ENCODE results near the gene VIT. TPM values are rescaled to one million over a fixed set of nuclear protein-coding genes. Genes with fewer than 3 reads are reported as not detected.
"Not testable (repeated sequence)": the region's sequence is repeated elsewhere in the genome, so short reads cannot be mapped to it uniquely, and the experiment has no call there.

Gene VIT
- total RNA-seq, 2 donors from 2014 or later, result not detected

DNA sequence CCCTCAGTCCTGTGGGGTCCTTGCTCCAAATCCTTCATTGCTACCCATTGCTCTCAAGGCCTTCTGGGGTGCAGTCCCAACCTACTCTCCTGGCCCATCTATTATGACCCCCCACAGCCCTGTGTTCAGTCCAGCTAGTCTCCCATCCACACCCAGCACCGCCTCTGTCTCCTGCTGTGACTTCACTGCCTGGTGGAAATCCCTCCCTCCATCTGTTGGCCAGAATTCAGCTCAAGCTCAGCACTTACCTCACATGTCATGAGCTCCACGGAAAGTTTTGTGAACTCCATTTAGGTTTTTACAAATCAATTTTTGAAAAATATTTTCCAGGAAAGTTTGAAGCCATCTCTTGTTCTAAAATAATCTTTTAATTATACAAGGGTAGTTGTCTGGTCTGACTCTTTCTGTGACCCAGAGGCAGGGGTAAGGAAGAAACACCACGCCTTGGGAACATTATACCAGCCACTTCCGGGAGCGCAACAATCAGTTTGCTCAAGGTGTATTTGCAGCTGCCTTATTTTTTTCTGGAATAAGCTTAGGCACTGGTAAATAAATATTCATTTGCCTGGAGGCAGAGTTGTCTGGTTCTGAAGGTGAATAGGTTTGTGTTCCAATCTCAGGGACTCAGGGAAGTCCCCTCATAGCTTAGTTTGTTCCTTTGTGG lies 110.8 kb downstream of the VIT start:
- H3K27me3 Mint-ChIP-seq, result peaks cover 6% of the 10 kb centered on the region

DNA sequence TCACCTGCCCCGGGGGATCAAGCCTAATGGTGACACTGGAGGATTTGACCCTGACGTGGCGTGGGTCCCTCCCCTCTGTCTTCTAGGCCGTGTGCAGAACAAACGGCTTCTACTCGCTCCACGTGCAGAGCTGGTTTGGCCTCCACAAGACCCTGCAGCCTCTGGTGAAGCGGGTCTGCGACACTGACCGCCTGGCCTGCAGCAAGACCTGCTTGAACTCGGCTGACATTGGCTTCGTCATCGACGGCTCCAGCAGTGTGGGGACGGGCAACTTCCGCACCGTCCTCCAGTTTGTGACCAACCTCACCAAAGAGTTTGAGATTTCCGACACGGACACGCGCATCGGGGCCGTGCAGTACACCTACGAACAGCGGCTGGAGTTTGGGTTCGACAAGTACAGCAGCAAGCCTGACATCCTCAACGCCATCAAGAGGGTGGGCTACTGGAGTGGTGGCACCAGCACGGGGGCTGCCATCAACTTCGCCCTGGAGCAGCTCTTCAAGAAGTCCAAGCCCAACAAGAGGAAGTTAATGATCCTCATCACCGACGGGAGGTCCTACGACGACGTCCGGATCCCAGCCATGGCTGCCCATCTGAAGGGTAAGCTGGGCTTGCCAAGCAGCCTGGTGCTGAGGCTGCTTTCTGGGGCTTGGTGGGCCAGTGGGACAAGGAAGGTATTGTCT lies 112.0 kb downstream of the VIT start:
- peaks cover 8% of the 10 kb centered on the region for H3K27me3 Mint-ChIP-seq
- H3K36me3 Mint-ChIP-seq (ENCODE audit: low read depth), result no peaks in the 10 kb centered on the region
- H3K27ac Mint-ChIP-seq, result no peak overlapping the region
- H3K9me3 Mint-ChIP-seq, result no peaks in the 10 kb centered on the region
- no peak for ATAC-seq (replicated peaks)
- H3K4me1 Mint-ChIP-seq, result no peaks in the 10 kb centered on the region
- no peak overlapping the region for H3K4me3 Mint-ChIP-seq

More for the DNA sequence above, 110.8 kb downstream of the VIT start:
- Mint-ChIP-seq H3K9me3 (no peaks in the 10 kb centered on the region), H3K36me3 (ENCODE audit: low read depth) (no peaks in the 10 kb centered on the region), H3K27ac (no peak overlapping the region), H3K4me3 (no peak overlapping the region), H3K4me1 (no peaks in the 10 kb centered on the region)
- no peak for ATAC-seq (replicated peaks)

DNA sequence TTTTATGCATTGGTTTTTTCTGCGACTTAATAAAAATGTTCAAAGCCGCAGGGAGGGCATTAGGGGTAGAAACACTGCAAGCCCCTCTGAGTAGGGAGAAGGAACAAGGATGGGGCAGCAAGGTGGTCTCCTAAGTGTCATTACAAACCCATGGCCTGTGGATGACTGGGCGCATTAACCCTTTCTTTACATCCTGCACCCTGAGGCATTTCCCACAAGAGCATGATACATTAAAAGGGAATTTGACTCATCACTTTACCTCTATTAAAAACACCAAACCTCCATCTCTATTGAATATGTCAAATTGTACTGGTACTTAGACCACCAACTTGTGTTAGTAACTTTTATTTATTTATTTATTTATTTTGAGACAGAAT lies 112.5 kb downstream of the VIT start:
- no peaks in the 10 kb centered on the region for H3K36me3 Mint-ChIP-seq (ENCODE audit: low read depth)
- H3K27me3 Mint-ChIP-seq, result peaks cover 8% of the 10 kb centered on the region
- no peaks in the 10 kb centered on the region for H3K4me1 Mint-ChIP-seq
- H3K4me3 Mint-ChIP-seq, result no peak overlapping the region
- no peak for ATAC-seq (replicated peaks)
- no peaks in the 10 kb centered on the region for H3K9me3 Mint-ChIP-seq
- no peak overlapping the region for H3K27ac Mint-ChIP-seq

DNA sequence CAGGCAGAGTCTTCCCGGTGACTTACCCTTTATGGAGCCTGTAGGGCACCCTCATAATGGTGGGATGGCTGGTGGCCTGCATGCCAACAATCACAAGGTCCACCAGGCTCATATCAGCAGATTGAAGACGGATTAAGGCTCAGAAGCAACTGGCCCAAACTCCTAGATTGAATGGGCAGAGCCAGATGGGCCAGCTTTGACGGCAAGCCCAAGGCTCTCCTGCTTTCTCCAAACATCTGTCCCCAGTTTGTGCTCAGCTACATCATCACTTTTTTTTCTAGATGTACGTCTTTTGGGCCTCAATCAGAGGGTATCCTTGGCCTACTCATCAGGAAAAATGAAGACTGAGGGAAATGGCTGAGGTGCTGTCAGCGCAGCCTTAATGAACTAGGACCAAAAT lies 114.6 kb downstream of the VIT start:
- ATAC-seq (replicated peaks), result no peak
- no peaks in the 10 kb centered on the region for H3K4me1 Mint-ChIP-seq
- H3K27me3 Mint-ChIP-seq, result peaks cover 8% of the 10 kb centered on the region
- no peak overlapping the region for H3K4me3 Mint-ChIP-seq
- H3K9me3 Mint-ChIP-seq, result no peaks in the 10 kb centered on the region
- no peak overlapping the region for H3K27ac Mint-ChIP-seq
- H3K36me3 Mint-ChIP-seq (ENCODE audit: low read depth), result no peaks in the 10 kb centered on the region

DNA sequence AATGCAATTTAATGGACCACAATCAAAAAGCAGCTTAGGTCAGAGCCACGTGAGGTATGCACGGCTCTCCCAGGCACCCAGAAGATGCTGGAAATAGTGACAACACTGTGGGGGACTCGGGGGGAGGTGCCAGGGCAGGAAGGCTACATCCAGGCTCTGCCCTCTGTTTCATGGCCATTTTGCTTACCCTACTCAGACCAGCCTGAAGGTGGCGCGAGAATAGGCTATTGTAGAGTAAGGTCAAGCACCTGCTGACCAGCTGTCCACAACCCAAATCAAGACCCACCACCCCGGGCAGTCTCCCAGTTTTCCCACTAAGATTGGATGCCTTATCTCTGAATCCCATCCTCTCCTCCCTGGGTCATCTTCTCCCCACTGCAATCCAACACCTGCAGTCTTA lies 115.7 kb downstream of the VIT start:
- no peak for ATAC-seq (replicated peaks)

DNA sequence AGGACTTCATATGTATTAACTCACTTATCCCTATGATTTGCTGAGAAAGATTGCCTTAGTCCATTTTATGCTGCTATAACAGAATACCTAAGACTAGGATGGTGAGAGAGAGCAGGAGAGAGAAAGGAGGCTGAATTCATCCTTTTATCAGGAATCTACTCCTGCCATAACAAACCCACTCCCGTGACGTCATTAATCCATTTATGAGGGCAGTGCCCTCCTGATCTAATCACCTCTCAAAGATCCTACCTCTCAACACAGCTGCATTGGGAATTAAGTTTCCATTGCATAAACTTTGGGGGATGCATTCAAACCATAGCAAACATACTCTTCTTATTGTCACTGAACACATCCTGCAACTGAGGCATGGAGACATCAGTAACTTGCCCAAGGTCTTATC lies 122.0 kb downstream of the VIT start:
- Mint-ChIP-seq H3K36me3 (ENCODE audit: low read depth) (no peaks in the 10 kb centered on the region), H3K27ac (no peak overlapping the region), H3K4me1 (no peaks in the 10 kb centered on the region), H3K27me3 (no peaks in the 10 kb centered on the region), H3K4me3 (no peak overlapping the region), H3K9me3 (no peaks in the 10 kb centered on the region)
- ATAC-seq (replicated peaks), result no peak

More for the DNA sequence above, 115.7 kb downstream of the VIT start:
- Mint-ChIP-seq H3K4me3 (no peak overlapping the region), H3K27me3 (peaks cover 5% of the 10 kb centered on the region), H3K4me1 (no peaks in the 10 kb centered on the region), H3K9me3 (no peaks in the 10 kb centered on the region), H3K36me3 (ENCODE audit: low read depth) (no peaks in the 10 kb centered on the region), H3K27ac (no peak overlapping the region)

DNA sequence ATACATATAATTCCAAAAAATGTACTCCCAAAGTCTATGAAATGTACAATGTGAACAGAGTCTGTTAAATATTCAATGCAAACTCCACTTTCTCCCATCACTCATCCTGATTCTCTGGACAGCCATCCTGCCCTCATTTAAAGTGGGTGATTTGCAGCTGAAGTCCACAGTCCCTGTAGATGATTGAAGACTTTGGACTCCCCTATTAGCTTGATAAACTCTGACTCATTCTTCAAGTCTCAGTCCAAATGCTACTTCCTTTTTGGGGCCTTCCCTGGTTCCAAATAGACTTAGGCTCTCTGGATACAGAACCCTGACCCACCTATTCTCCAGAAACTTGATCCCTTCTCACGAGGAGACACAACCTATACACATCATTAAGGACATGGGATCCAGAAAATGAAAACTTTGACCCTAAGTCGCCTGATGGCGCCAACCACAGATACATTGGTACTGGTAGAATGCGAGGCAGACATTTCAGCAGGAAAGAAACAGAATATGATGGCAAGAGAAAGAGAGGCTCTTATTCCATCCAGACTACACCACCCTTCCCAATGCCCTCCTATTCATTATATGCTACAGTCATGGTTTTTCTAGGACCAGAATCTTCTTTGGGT lies 122.7 kb downstream of the VIT start:
- Mint-ChIP-seq H3K4me1 (no peaks in the 10 kb centered on the region), H3K9me3 (no peaks in the 10 kb centered on the region), H3K27ac (no peak overlapping the region), H3K4me3 (no peak overlapping the region), H3K36me3 (ENCODE audit: low read depth) (no peaks in the 10 kb centered on the region), H3K27me3 (peaks cover 3% of the 10 kb centered on the region)
- ATAC-seq (replicated peaks), result no peak

DNA sequence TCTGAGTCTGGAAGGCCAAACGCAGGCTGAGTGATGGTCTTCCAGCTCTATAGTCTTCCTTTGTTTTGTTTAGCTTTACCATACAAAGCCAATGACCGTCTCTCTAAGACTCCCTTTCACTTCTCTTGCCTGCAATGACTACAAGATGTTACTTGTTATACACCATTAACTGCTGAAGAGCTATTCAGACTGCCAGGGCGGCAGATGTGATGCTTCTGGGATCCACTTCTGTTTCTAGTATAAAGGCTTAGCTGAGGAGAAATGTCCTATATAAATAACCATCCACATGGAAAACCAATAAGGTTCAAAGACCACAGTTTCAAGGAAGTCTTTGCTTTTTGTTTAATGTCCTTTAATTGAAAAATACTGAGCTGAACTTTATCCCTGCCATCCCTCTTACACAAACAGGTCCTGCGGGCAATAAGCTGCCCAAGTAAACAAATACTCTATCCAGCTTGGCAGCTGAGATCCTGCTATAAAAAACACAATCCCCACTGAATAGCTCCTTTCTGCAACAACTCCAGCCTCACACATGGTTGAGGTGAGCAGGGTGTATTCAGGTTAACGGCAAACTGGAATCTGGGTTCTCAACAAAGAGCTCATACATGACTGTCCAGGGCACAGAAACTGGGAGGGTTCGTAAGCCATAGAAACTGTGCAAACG lies 124.6 kb downstream of the VIT start:
- H3K4me1 Mint-ChIP-seq, result no peaks in the 10 kb centered on the region
- no peaks in the 10 kb centered on the region for H3K9me3 Mint-ChIP-seq
- H3K4me3 Mint-ChIP-seq, result no peak overlapping the region
- H3K27me3 Mint-ChIP-seq, result peaks cover 3% of the 10 kb centered on the region
- no peak for ATAC-seq (replicated peaks)
- no peak overlapping the region for H3K27ac Mint-ChIP-seq
- H3K36me3 Mint-ChIP-seq (ENCODE audit: low read depth), result no peaks in the 10 kb centered on the region

DNA sequence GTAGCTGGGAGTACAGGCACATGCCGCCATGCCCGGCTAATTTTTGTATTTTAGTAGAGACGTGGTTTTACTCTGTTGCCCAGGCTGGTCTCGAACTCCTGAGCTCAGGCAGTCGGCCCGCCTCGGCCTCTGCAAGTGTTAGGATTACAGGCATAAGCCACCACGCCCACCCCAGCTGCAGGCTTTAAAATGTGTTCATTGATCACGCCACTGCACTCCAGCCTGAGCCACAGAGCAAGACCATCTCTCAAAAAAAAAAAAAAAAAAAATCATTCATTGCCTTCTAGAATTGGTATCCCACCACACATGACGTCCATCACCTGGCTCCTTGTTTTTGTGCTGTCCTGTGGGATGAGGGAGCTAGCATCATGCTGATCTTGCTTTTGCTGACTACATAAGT lies 127.4 kb downstream of the VIT start:
- ATAC-seq (replicated peaks), result no peak
- Mint-ChIP-seq H3K36me3 (ENCODE audit: low read depth) (no peaks in the 10 kb centered on the region), H3K4me3 (no peak overlapping the region), H3K27ac (no peak overlapping the region), H3K4me1 (no peaks in the 10 kb centered on the region), H3K9me3 (peaks cover under 1% of the 10 kb centered on the region), H3K27me3 (peaks cover 3% of the 10 kb centered on the region)

DNA sequence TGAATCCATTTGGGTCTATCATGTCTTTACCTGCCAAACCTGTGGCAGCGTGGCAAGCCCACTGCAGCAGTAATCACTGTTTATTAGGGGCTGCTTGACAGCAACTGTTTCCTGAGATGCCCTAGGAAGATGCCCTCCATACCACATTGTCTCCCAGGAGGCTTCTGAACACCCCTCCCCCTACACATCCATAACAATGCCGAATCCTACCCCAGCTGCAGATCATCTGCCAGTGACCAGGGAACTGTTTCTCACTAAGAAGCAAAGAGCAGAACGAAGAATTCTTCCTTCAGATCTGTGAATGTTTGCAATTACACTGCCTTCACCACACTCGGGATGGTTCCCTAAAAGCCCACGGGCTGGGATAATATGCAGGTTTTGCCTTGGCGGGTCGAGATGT lies 127.8 kb downstream of the VIT start:
- Mint-ChIP-seq H3K27ac (no peak overlapping the region), H3K4me1 (no peaks in the 10 kb centered on the region), H3K27me3 (peaks cover 3% of the 10 kb centered on the region), H3K36me3 (ENCODE audit: low read depth) (no peaks in the 10 kb centered on the region), H3K4me3 (no peak overlapping the region), H3K9me3 (peaks cover 3% of the 10 kb centered on the region)
- ATAC-seq (replicated peaks), result no peak

DNA sequence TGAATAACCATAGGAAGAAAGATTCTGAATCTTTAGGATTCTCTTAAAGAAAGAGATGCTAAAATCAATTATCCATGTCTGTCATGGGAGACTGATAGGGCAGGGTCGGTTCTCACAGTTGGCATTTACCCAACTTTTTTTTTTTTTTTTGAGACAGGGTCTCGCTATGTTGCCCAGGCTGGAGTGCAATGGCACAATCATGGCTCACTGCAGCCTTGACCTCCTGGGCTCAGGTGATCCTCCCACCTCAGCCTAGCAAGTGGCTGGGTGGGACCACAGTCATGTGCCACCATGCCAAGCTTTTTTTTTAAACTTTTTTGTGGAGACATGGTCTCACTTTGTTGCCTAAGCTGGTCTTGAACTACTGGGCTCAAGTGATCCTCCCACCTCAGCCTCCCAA lies 128.2 kb downstream of the VIT start:
- H3K4me3 Mint-ChIP-seq; H3K27ac Mint-ChIP-seq; H3K9me3 Mint-ChIP-seq; H3K36me3 Mint-ChIP-seq (ENCODE audit: low read depth); H3K4me1 Mint-ChIP-seq; ATAC-seq (replicated peaks); H3K27me3 Mint-ChIP-seq: not testable (repeated sequence)

DNA sequence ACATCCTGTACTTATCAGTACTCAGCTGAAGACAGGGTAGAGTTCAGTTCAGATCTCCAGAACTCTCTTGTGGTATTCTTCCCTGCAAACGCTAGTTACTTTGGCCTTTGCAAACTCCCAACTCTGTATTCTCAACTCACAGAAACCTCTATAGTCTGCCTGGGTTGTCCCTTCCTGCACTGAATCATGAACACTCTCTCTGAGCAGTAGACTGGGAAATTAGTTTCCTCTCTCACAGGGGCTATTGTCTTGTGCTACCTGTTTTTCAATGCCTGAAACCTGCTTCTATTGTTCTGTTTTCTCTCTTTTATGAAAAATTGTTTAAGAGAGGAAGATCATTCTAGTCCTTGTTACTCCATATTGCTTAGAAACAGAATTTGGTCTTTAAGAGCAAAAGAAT lies 134.7 kb downstream of the VIT start:
- ATAC-seq (replicated peaks), result no peak
- H3K27me3 Mint-ChIP-seq, result peaks cover 11% of the 10 kb centered on the region
- H3K9me3 Mint-ChIP-seq, result peaks cover 10% of the 10 kb centered on the region
- no peak overlapping the region for H3K27ac Mint-ChIP-seq
- no peaks in the 10 kb centered on the region for H3K36me3 Mint-ChIP-seq (ENCODE audit: low read depth)
- H3K4me3 Mint-ChIP-seq, result no peak overlapping the region
- H3K4me1 Mint-ChIP-seq, result no peaks in the 10 kb centered on the region

DNA sequence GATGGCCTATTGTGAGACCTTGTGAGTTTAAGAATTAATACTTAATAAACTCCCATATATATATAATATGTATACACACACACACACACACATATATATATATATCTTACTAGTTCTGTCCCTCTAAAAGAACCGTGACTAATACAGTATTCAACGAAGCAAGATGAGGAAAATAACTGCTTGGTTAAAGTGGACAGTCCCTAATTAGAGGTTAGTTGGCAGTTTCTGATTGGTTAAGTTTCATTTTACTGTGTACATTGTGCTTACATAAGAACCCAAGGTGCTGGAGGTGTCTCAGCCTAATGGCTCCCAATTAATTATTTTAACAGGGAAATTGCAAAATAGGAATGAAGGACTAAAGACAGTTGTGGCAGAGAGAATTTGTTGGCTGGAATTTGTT lies 137.7 kb downstream of the VIT start:
- Mint-ChIP-seq H3K4me1 (no peaks in the 10 kb centered on the region), H3K9me3 (peaks cover 8% of the 10 kb centered on the region), H3K27ac (no peak overlapping the region), H3K36me3 (ENCODE audit: low read depth) (no peaks in the 10 kb centered on the region), H3K27me3 (peaks cover 11% of the 10 kb centered on the region), H3K4me3 (no peak overlapping the region)
- no peak for ATAC-seq (replicated peaks)

DNA sequence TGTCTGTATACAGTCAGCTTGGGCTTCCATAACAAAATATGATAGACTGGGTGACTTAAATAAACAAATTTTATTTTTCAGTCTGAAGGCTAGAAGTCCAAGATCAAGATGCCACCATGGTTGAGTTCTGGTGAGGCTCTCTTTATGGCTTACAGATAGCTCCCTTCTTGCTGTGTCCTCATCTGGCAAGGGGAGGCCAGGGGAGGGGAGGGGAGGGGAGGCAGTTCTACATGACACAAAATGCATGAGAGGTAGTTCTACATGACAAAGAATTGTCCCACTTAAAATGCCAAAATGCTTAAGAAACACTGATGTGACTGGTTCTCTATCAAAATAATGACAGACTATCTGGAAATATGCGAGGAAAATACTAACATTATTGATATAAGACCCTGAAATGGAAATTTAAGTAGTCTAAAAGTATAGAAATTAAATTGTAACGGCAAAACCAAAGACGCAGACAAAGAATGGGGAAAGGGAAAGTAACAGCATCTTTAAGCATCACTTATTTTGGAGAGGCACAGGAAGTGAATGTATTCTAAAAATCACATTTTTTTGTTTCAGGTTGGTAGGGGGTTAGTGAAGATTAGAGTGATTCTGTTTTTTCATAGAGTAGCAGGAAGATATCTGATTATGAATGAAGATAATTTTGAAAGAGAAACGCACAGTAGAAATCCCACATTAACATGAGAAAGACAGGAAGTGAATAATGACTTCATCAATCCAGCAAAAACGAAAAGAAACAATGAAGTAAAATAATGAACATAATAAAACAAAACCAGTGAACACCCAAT lies 138.4 kb downstream of the VIT start:
- Mint-ChIP-seq H3K27me3 (peaks cover 11% of the 10 kb centered on the region), H3K27ac (no peak overlapping the region), H3K36me3 (ENCODE audit: low read depth) (no peaks in the 10 kb centered on the region), H3K9me3 (peaks cover 8% of the 10 kb centered on the region), H3K4me1 (no peaks in the 10 kb centered on the region), H3K4me3 (peak overlapping the region; percentile 3)
- no peak for ATAC-seq (replicated peaks)

All from activated T-helper 17 cell treated with anti-CD3 and anti-CD28 coated beads, Interleukin-2, amount 50 U/mL, for 72 hours (primary cell).